Bronchial epithelial cell (primary cell): ENCODE measurements around the gene NUMBL. TPM values are rescaled to one million over a fixed set of nuclear protein-coding genes. Genes with fewer than 3 reads are reported as not detected.

Experiments
- DNase-seq: peaks from one replicate; pipeline ENCODE4 v3.0.0-alpha.2; 2010; ENCODE audit warnings: low read depth
- FAIRE-seq: peaks from 2 replicates; lab custom pipeline; 2011; peaks lifted over from hg19 to GRCh38; lab: Jason Lieb, UNC
- H3K27me3 ChIP-seq: 2 replicates; pipeline ENCODE4 v1.5.1; 2011; ENCODE audit warnings: low read length; ENCODE audit not compliant: control insufficient read depth, insufficient read depth
- H3K36me3 ChIP-seq: 2 replicates; pipeline ENCODE4 v1.5.1; 2011; ENCODE audit warnings: low read length; ENCODE audit not compliant: control insufficient read depth, insufficient read depth
- H3K4me3 ChIP-seq: 2 replicates; pipeline ENCODE4 v1.5.1; 2011; ENCODE audit warnings: mild to moderate bottlenecking, low read depth, low read length, control low read depth
- total RNA-seq: library from RNA; depleted of rRNA; stranded (reverse); fragments of >200 nt; gene quantifications from 2 replicates; pipeline ENCODE4 v1.2.1, GENCODE V29; 2014
- TF ChIP-seq, protein P1 (sequence below): IDR thresholded peaks from 2 replicates; pipeline ENCODE4 v1.5.1; 2011; ENCODE audit warnings: mild to moderate bottlenecking, moderate library complexity, low read length, control low read depth, inconsistent platforms; ENCODE audit not compliant: insufficient read depth, severe bottlenecking

The NUMBL gene
- total RNA-seq, 1 donor from 2014 or later, result 8.4 TPM

DNA sequence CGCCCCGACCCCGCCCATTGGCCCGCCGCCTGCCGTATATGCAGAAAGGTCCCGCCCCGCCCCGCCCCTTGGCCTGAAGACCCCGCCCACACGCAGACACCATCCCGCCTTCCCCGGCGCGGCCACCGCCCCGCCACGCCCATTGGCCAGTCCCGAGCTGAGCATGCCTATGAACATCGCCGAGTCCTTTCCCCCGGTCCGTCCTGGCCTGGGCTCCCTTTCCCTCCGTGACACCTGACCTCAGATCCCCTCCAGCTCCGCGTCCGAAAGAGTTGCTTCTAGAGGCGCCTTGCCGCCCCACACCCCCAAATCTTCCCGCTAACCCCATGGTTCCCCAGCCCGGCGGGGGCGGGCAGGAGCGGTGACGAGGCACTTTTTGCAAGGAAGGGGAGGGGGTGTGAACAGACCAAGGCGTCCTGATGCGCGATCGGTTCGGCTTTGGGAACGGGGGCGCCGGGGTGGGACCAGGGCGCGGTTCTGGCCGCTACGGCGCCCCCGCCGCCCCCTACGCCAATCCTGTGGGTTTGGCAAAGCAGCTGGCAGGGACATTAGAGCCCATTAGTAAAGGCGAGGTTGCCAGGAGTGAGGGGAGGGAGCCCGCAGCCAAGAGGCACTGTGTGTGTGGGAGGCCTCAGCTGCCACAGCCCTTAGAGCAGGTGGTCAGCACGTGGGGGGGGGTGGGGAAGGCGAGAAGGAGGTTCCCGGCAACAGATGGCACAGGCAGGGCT lies 406 bp upstream of the NUMBL start:
- TF ChIP-seq, protein P1, sequence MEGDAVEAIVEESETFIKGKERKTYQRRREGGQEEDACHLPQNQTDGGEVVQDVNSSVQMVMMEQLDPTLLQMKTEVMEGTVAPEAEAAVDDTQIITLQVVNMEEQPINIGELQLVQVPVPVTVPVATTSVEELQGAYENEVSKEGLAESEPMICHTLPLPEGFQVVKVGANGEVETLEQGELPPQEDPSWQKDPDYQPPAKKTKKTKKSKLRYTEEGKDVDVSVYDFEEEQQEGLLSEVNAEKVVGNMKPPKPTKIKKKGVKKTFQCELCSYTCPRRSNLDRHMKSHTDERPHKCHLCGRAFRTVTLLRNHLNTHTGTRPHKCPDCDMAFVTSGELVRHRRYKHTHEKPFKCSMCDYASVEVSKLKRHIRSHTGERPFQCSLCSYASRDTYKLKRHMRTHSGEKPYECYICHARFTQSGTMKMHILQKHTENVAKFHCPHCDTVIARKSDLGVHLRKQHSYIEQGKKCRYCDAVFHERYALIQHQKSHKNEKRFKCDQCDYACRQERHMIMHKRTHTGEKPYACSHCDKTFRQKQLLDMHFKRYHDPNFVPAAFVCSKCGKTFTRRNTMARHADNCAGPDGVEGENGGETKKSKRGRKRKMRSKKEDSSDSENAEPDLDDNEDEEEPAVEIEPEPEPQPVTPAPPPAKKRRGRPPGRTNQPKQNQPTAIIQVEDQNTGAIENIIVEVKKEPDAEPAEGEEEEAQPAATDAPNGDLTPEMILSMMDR, result no peak
- Histone ChIP-seq H3K4me3 (peak overlapping the region; percentile 56), H3K36me3 (peaks cover 15% of the 10 kb centered on the region), H3K27me3 (no peaks in the 10 kb centered on the region)
- DNase-seq (peak; percentile 62), FAIRE-seq (no peak)

DNA sequence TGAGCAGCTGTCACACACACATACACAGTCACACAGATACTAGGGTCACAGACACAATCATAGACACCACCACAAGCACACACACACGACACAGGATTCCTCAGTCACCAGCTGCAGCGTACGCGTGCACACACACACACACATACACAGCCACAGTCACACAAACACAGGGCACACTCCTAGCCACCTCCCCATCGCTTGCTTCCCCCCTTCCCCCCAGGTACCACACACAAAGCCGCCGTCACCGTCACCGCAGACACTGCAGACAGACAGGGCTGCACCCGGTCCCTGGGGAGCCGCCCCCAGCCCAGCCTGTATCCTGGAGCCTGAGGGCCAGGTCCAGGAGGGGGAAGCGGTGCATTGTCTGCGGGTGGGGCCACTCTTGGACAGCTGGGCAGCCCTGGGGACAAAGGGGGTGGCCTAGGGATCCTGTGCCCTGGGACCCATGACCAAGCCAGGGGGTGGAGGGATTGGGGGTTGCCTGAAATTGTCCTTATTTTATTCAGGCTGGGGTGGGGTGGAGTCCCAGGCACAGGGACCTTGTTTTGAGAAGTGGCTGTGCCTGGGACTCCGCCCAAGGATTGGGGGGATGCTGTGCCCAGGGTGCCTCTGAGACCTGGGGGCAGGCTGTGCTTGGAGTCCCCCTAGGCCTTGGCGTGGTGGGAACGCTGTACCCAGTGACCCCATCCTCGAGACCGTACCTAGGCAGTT lies 957 bp downstream of the NUMBL start:
- no peaks in the 10 kb centered on the region for H3K27me3 ChIP-seq
- TF ChIP-seq, protein P1, result no peak
- peaks cover 11% of the 10 kb centered on the region for H3K36me3 ChIP-seq
- FAIRE-seq, result no peak
- DNase-seq, result peak; percentile 7
- H3K4me3 ChIP-seq, result peak overlapping the region; percentile 56

DNA sequence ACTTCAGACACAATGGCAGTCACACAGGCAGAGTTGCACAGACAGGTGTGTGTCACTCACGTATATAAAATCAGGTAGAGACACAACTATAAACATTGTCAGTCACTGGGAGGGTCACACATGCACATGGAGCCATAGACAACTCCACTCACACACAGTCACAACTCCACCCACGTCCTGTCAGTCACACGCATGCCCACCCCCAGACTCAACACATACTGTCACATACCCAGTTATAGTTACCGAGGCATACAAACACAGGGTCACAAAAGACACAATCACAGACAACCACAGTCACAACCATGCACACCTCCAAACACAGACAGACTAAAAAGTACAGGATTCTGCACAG lies 1.5 kb downstream of the NUMBL start:
- Histone ChIP-seq H3K36me3 (peaks cover 9% of the 10 kb centered on the region), H3K27me3 (no peaks in the 10 kb centered on the region), H3K4me3 (peak overlapping the region; percentile 56)
- peak; percentile 40 for FAIRE-seq
- peak; percentile 7 for DNase-seq
- TF ChIP-seq, protein P1, result no peak

DNA sequence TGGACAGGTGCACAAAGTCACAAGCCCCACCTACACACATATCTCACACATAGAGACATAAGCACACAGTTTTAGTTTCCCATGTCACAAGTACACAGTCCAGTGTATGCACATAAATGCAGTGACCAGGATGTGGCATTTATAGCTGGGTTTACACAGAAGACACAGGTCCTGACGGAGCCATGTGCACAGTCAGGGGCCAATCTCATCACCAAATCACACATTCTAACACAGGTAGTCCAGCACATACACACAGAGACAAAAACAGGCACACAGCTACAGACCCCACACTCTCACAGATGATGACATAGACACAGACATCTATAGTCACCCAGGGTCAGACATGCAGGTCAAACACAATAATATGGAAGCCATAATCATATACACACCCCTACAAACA lies 2.1 kb downstream of the NUMBL start:
- H3K4me3 ChIP-seq, result no peak overlapping the region
- TF ChIP-seq, protein P1, result no peak
- peaks cover 7% of the 10 kb centered on the region for H3K36me3 ChIP-seq
- DNase-seq, result peak; percentile 2
- no peaks in the 10 kb centered on the region for H3K27me3 ChIP-seq
- peak; percentile 92 for FAIRE-seq

DNA sequence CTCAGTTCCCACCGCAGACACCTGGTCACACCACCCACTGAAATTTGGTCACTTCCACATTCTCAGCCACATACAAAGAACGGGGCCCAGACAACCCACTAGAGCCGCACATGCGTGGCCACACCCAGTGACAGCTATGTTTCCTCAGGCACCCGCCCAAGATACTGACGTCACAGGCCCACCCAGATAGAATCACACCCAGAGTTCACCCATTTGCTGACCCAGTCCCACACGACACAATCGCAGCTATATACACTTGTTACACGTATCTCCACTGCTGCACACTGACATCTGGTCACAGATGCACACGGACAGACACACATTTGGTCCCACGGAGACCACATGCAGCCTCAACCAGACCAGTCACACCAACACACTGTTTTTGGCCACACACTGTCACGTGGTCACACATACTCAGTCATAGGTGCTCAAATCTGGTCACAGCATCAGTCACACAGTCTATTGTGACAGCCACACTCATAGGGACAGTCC lies 2.9 kb downstream of the NUMBL start:
- Histone ChIP-seq H3K27me3 (no peaks in the 10 kb centered on the region), H3K36me3 (peaks cover 8% of the 10 kb centered on the region), H3K4me3 (no peak overlapping the region)
- DNase-seq (peak; percentile 80), FAIRE-seq (peak; percentile 40)
- TF ChIP-seq, protein P1, result no peak
